ENCODE results near the gene FAM135A. TPM values are rescaled to one million over a fixed set of nuclear protein-coding genes. Genes with fewer than 3 reads are reported as not detected.

The FAM135A gene
- total and polyA plus RNA-seq, 2 of the 13 experiments (the other 11 are each of a cell fraction or from before 2014, with no cell fraction given): 26.9 to 31.5 TPM

- CTCF ChIA-PET (ENCODE audit: low intra/inter-chr PET ratio, low total read pairs): no interaction called here
- no peak for TF ChIP-seq TCF7L2 (IDR thresholded peaks at IDR 0.05; ENCODE audit: low read depth, low read length)
- TF ChIP-seq ZNF281 (CRISPR knock-in tag; IDR thresholded peaks at IDR 0.05; ENCODE audit: borderline replicate concordance): no peak
- TF ChIP-seq UBTF (CRISPR knock-in tag; IDR thresholded peaks at IDR 0.05): no peak
- TF ChIP-seq PAX8 (CRISPR knock-in tag; IDR thresholded peaks at IDR 0.05; ENCODE audit: borderline replicate concordance): no peak
- no peak for TF ChIP-seq WIZ (CRISPR knock-in tag; IDR thresholded peaks at IDR 0.05)
- TF ChIP-seq MLXIP (CRISPR knock-in tag; IDR thresholded peaks at IDR 0.05; ENCODE audit: borderline replicate concordance): no peak
- no peak for TF ChIP-seq NR2C2 (CRISPR knock-in tag; IDR thresholded peaks at IDR 0.05; ENCODE audit: borderline replicate concordance)
- TF ChIP-seq ZNF737 (CRISPR knock-in tag; IDR thresholded peaks at IDR 0.05; ENCODE audit: borderline replicate concordance): no peak
- no peak for TF ChIP-seq NFE2L1 (CRISPR knock-in tag; IDR thresholded peaks at IDR 0.05; ENCODE audit: borderline replicate concordance)
- TF ChIP-seq HMGXB4 (CRISPR knock-in tag; IDR thresholded peaks at IDR 0.05; ENCODE audit: borderline replicate concordance in 1 of 2, low read depth in 1 of 2): no peak
- TF ChIP-seq ZNF275 (CRISPR knock-in tag; IDR thresholded peaks at IDR 0.05; ENCODE audit: borderline replicate concordance): no peak
- TF ChIP-seq ESRRA (CRISPR knock-in tag; IDR thresholded peaks at IDR 0.05; ENCODE audit: low read depth): no peak
Observed at GRCh38 chr6:70381417-70381782, 31.9 kb upstream of the FAM135A start.

More at GRCh38 chr6:70381417-70381782, 31.9 kb upstream of the FAM135A start:
- Histone ChIP-seq H3K9me3 (ENCODE audit: low read length) (no peaks in the 10 kb centered on the region), H3K27me3 (ENCODE audit: control insufficient read depth in 1 of 2, insufficient read depth in 2 of 2, low read length in 2 of 2) (no peaks in the 10 kb centered on the region; a peak in 1 of 5 replicates), H3K9ac (ENCODE audit: insufficient read depth, low read depth, low read length) (no peak overlapping the region), H4K20me1 (ENCODE audit: insufficient read depth, low read length) (no peaks in the 10 kb centered on the region), H3K4me3 (replicated peaks in 1 of 3; ENCODE audit: insufficient read depth in 1 of 3, low read depth in 2 of 3, low read length in 3 of 3) (no peak overlapping the region), H3K36me3 (replicated peaks in 1 of 2; ENCODE audit: control insufficient read depth in 1 of 2, insufficient read depth in 2 of 2, low read length in 2 of 2) (no peaks in the 10 kb centered on the region), H3K27ac (ENCODE audit: extremely low read length, insufficient read depth, low read length) (no peak overlapping the region), H2AFZ (ENCODE audit: low read length) (no peak overlapping the region), H3K79me2 (ENCODE audit: insufficient read depth, low read length) (no peaks in the 10 kb centered on the region), H3K4me1 (ENCODE audit: insufficient read depth, low read length) (peaks cover 17% of the 10 kb centered on the region; the same call in 1 of the 2 replicates), H3K4me2 (ENCODE audit: low read depth, low read length) (no peak overlapping the region)
- BruUV-seq (replicated peaks): no TSS peak
- FAIRE-seq: no peak
- ATAC-seq: no peak
- in situ Hi-C loops (cut with HindIII; ENCODE audit: extremely low pct_ligation_motif_present, low pct_unique_long_range_greater_than_20kb) (no loop called here), intact Hi-C loops (cut with micrococcal nuclease; ENCODE audit: unreplicated experiment) (no loop called here)
- DNase-seq (ENCODE audit: low spot score): no peak
- WGBS (ENCODE audit: low lambda C conversion rate): 78% methylated on average over 5 of the region's 5 CpGs
- POLR2A ChIA-PET: no interaction called here
